Omental fat pad (tissue), 4 donors: ENCODE data around the gene OPN5. TPM values are rescaled to one million over a fixed set of nuclear protein-coding genes. Genes with fewer than 3 reads are reported as not detected.

Experiments
- ATAC-seq: fragments of 150-250 bp; one replicate; pipeline ENCODE4 v1.9.1; 2016; ENCODE audit warnings: mild to moderate bottlenecking, moderate library complexity; ENCODE audit not compliant: low FRiP score
- DNase-seq: peaks from one replicate; pipeline ENCODE4 v3.0.0-alpha.2; 2019; ENCODE audit warnings: low spot score
- CTCF ChIP-seq, 3 donors: fragments of 450-650 bp; IDR thresholded peaks; one replicate each; pipeline ENCODE4 v1.5.1; 2016 to 2017; ENCODE audit warnings: antibody characterized with exemption in 3 of 3, mild to moderate bottlenecking in 3 of 3, moderate library complexity in 2 of 3
- total RNA-seq, 4 donors: library from RNA; depleted of rRNA; stranded (reverse); fragments of >200 nt; gene quantifications; one replicate each; pipeline ENCODE4 v1.1.0, GENCODE V29; 2016

OPN5 gene
- total RNA-seq, 4 donors from 2014 or later = not detected

- DNase-seq = no peak
- ATAC-seq = no peak
Measured at GRCh38 chr6:47767102-47767501, 14.7 kb upstream of the OPN5 start.

GRCh38 chr6:47769982-47770381 lies 11.8 kb upstream of the OPN5 start:
- no peak for TF ChIP-seq CTCF (IDR thresholded peaks at IDR 0.05)
- DNase-seq (no peak), ATAC-seq (no peak)

More at GRCh38 chr6:47767102-47767501, 14.7 kb upstream of the OPN5 start:
- TF ChIP-seq CTCF (IDR thresholded peaks at IDR 0.05) = no peak

- DNase-seq (no peak), ATAC-seq (no peak)
- no peak for TF ChIP-seq CTCF (IDR thresholded peaks at IDR 0.05)
Measured at GRCh38 chr6:47772359-47772758, 9.5 kb upstream of the OPN5 start.

GRCh38 chr6:47773005-47773404 lies 8.8 kb upstream of the OPN5 start:
- no peak for DNase-seq
- TF ChIP-seq CTCF (IDR thresholded peaks at IDR 0.05) = no peak
- no peak for ATAC-seq

- no peak for DNase-seq
- ATAC-seq = peak; percentile 71
- TF ChIP-seq CTCF (IDR thresholded peaks at IDR 0.05) = peak in 1 of 3 donors; percentile 25
Measured at GRCh38 chr6:47780510-47781356, 1.1 kb upstream of the OPN5 start.

- no peak for DNase-seq
- TF ChIP-seq CTCF (IDR thresholded peaks at IDR 0.05) = no peak
- ATAC-seq = no peak
Measured at GRCh38 chr6:47785182-47785581, 3.4 kb downstream of the OPN5 start.
